ENCODE measurements around the gene CCDC148.

The CCDC148 gene

DNA sequence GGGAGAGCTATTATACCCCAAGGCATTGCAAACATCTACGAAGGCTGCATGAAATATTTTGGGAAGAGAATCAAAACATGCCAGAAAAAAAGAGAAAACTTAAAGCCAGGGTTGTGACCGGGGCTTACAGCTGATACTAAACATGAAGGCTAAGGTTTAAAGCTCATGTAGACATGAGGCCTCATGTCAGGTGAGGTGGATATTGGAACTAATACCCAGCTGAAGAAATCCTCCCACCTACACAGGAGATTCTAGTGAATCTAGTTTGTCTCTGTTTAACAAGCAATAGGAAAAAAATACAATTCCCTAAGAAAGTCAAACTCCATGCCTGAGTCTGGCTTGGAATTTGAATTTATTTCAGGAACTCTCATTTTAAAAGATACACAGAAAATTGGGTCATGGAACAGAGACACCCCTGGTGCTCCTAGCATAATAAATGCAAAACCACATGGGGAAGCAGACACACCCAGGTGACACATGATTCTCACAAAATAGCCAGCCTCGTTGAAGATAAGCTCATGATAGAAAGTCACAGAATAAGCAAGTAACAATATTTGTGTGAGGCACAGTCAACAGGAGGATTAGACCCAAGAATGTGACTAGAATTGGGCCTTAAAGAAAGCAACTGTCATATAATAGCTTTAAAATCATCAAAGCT, 312.7 kb downstream of the CCDC148 start:
- no peak for DNase-seq

DNA sequence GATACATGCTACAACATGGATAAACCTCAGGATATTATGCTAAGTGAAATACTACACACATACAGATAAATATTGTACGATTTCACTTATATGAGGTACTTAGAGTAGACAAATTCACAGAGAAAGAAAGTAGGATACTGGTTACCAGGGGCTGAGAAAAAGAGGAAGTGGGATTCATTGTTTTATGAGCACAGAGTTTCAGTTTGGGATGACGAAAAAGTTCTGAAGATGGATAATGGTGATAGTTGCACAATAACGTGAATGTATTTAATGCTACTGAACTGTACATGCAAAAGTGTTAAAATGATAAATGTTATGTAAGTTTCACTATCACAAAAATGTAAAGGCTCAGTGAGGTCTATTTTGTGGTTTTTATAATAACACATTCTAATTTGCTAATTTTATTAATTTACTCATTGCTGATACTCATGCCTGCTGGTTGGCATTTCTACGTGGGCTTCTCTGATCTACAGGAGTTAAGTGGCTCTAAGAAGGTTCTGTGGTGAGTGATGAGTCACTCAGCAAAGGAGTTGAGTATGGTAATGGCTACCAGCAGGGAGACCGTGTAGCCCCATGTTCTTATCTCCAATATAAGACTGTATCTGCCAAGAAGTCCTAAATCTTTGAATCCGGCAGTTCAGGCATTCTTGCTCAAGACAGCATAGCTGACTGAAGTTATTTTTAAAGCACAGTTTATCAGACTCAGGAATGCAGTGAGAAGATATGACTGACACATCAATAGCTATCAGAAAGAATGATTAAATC, 313.8 kb downstream of the CCDC148 start:
- DNase-seq = no peak

DNA sequence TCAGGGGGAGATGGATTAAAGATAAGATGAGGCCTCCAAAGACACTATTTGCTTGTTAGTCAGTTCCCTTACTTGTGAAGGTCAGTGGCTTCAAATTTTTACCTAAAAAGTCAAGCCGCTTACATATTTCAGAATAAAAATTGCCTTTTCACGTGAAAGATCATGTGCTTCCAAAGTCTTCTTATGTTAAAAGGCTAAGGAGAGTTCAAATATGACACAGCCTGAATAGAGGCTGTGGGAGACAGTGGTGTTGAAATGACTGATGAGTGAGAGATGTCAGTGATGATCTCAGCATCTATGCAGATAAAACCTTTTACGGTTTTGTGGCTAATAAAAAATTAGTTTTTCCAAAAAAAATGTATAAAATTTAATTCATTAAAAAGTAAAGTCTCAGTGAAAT, 314.4 kb downstream of the CCDC148 start:
- no peak for DNase-seq

DNA sequence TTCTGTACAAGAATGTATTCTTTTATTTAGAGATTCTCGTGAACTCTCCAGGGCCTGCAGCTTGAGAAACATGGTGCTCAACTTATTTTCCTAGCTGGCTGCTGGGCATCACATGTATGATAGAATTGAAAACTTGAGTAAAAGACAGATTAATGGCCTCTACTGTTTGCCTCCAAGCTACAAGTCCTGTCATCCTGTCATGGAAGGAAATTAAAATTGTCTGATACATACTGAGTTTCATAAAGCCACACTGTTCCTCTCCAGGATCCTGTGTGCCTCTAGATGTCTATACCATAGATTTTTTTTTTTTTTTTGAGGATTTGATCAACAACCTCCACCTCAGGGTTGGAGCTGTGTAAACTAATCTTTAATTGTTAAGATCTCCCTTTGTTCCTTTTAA, 316.4 kb downstream of the CCDC148 start:
- DNase-seq = no peak

DNA sequence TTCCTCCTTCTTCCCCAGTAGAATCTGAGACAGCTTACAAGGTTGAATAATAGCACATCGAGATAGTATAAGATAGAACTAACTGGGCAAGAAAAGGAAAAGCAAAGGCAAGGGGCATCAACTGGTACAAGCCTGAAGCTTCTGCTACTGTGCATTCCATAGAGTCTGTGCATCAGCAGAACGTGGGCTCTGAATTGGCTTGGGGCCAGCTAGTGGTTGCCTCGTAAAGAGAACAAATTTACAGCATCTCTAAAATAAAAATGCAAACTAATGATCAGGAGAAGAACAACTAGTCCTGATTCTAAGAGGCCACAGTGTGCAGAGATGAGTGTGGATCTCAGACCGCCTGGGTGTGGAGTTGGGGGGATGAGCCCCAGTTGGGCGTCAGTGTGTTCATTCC, 318.3 kb downstream of the CCDC148 start:
- no peak for DNase-seq

DNA sequence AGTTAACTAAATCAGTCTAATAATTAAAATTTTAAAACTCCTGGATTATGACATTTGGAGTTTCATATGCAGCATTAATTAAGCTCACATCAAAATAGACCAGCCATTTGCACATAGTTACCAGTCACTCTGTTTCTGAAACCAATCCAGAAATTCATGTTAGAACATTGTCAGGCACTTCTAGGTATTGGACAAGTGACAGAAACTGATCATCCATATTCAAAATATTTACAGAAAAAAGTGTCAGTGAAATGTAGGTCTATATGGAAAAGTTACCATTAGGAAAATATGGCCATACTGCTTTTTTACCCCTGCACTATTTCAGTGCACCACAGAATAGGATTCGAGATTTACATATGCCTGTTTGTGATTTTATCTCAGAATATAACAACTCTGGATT, 321.5 kb downstream of the CCDC148 start:
- DNase-seq = no peak

DNA sequence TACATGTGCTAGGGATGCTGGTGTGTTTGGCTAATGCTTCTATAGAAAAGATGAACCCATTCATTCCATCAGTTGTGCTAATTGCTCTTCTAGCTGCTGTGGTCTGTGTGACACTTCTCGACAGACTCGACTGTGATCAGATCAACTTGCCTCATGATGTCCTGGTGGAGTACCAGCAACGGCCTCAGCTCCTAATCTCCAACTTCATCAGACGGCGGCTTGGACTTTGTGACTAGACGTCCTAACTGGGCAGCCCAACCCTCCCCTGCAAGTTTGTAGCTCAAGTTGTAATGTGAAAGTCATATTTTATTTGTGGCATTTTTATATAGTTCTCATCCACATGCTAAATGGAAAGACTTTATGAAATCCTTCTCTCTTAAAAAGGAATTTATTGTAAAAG, 321.9 kb downstream of the CCDC148 start:
- DNase-seq = no peak

DNA sequence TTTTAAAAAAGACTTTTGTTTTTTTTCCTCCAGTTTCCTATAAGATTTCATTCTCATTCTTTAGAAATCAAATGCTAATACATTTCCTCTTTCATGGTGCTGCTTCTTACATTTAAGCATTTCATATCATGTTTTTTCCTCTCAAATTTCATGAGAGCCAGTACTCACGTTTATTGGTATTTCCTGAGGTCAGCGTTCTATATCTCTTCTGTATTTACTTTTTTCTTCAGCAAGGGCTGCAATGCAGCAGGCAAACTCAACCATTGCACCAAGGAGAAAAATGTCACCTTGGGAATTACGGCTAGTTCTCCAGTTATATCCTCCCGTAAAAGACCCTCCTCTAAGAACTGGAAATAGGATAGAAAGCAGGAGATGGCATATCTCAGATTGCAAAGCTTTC, 322.5 kb downstream of the CCDC148 start:
- no peak for DNase-seq

DNA sequence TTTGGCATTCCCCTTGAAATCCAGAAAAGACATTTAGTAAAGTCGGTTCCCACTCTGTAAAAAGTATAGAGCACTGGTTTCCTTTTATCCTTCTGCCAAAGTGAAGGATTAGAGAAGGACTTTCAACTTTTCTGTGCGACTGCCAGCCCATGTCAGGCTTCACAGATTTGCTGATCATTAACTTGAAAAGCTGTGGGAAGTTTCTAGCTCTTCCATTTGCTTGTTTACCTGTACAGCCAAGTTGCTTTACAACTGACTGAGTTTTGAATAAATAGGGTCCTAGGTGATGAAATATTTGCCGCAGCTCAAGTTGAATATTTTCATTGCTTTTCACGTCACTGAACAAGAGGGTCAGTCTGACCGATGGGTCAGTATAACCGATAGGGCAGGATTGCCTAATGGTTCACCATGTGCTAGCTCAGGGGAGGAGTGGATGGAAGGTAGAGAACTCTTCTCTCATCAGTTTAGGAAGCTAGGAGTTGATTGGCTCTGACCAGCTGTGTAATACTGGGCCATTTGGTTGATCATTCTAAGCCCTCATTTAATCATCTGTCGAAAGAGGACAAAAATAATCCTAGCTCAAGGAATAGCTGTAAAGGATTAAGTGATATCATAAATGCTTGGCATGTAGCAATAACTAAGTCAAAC, 324.5 kb downstream of the CCDC148 start:
- DNase-seq = no peak

DNA sequence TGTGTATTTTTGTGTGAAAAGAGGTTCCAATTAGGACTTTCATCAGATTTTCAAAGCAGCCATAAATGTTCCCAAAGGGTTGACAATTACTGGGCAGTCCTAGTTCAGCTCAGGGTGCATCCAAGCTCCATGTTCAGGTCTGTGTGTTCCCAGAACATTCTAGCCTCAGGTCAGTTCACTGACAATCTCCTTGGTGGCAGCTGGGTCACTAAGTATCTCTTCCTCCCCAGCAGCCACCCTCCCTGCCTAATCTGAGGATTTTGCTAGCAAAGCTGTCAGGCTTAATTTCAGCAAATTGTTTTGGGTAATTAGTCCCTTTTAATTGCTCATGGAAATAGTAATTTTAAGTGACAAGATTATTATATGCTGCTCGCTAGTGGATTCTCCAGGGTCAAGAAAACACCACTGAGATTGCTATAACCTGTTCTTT, 325.1 kb downstream of the CCDC148 start:
- no peak for DNase-seq

DNA sequence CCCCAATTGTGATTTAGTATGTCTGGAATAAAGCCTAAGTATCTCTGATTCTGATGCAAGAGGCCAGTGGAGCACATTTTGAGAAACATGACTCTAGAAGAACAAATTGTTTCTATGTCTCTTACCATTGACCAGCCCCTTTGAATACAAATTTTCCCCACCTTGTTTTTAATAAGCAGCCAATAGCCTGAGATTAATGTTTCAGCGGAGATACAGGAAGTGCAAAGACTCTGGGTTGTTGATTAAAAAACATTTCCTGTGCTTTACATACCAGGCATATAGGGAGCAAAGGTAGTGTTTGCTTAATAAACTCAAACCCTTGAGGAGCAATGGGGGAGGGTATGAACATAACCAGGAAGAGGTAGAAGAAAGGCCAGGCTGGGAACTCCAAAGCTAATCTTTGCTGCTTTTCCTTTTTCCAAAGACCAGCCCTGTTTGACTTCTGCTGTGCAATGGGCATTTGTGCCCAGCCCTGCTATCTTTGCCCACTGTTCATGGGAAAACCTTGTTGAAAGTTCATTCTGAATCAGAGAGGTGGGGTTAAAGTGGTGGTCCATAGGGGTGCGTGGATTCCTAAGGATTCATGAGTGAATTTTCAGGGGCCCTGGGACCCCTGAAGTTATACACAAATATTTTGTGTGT, 325.6 kb downstream of the CCDC148 start:
- DNase-seq = no peak

DNA sequence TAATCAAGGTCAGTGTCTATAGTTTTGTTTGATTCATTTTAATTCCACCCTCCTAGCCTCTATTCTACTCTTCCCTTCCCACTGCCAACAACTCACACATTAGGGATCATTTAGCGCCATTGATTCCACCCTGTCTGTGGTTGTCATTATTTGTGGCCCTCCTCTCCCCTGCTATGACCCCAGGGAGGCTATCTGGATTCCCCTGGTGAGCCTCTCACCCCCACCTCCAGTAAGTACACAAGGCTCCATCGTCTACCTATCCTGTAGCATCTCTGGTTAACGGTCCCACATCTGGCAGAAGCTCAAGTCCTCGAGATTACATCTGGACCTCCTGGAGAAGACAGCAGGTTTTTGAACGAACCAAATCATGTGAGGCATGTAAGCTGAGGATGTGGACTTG, 327.5 kb downstream of the CCDC148 start:
- DNase-seq = no peak

DNA sequence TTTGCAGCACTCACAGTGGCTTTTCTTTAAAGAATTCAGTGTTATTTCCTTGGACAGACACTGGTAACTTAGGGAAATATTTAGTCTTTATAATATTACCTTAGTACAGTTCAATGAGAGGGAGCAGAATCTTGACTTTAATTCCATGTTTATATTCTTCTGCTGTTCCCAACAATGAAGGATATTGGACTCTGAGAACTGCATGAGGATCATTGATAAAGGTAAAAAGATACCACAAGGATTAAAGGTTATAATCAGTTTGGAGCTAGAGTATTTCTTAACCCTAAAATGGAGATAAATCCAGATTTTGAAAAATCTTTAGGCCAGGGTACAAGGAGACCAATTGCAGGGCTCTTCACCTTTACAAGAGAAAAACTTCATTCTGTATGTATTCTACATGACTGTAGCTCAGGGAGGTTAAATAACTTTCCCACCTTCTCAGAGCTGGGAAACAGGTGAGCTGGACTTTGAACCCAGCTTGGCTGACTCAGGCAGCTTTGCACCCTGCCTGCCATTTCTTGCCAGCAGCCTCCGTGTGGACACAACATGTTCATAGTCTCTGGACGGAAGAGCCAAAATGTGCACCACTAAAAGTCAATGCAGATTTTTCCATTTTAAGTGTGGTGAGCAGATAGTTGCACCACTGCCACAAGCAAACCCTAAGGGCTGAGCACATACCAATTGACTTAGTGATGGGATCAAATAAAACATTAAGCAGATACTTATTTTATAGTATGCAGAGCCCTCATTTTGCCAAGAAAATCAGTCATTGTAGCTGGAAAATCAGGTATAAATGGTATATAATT, 328.2 kb downstream of the CCDC148 start:
- no peak for DNase-seq

DNA sequence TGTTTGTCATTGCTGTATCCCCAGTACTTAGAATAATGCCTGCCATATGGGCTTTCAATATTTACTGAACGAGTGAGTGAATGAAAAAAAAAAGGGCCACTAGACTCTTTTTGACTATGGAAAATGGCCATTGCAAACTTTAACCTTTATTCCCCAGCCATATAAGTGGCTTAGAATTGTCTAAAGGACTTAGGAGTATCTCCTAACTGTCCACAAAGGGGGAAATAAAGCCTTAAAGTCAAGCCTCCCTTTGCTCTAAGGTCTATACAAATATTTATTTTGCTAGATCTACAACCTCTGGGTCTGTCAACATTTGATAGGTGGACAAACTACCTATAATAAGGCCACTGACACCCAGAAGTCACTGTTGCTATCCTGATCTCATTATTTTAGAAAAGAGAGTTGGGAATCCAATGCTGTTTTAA, 329.2 kb downstream of the CCDC148 start:
- DNase-seq = no peak

DNA sequence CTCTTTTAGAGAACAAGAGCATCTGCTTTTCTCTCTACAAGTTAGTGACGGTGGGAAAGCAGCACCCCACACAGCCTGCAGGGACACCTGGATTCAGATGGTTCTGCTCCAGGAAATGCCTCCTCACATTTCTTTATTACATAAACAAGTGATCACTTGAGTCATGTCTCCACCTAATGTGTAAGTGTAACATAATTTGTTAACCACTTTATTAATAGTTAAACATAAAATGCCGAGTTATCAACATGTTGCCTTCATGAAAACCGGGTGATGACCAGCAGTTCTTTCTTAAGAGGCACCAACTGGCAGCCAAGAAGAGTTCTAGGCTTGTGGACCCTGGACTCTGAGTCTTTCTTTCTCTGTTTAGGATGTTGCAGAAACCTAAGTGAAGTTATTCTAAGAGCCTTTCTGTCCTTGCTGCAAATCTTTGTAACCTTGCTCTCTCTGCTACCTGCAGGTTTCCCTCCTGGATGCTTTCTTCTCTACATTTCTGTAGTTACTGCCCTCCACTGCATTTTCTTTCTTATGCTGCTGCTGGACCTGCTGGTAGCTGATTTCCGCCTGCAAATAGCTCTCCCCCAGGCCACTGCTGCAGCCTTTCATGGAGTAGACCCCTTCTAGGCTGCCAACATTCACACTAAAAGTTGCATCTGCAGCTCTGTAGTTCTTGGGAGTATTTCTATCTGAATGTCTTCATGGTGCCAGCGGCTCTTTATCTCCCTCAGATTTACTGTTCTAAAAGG, 330.6 kb downstream of the CCDC148 start:
- DNase-seq = no peak

DNA sequence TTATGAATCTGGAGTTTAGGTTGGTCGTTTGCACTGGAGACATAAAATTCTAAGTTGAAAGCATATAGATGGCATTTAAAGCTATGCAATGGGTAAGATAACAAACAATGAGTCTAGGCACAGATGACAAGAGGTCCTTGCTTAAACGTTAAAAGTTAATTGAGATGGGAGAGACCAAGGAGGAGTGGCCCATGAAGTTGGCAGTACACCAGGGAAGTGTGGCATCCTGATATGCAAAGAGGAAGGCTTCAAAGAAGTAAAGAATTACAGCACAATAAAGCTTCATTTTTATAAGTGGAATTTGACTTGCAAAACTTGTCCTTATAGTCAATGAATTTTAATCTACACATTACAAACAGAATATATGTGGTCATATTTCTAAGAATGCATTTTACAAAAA, 331.7 kb downstream of the CCDC148 start:
- DNase-seq = no peak
